Neuronal stem cell (in vitro differentiated cells): Measurements from ENCODE around the gene MED29.

Source experiments
- DNase-seq: peaks from one replicate; pipeline ENCODE4 v3.0.0-alpha.2; 2013; ENCODE audit warnings: low spot score
- H2AFZ ChIP-seq: one replicate; pipeline ENCODE4 v1.6.1; 2013; ENCODE audit warnings: mild to moderate bottlenecking, low read length, inconsistent platforms
- H2AK5ac ChIP-seq: 2 replicates; pipeline ENCODE4 v1.6.1; 2013; ENCODE audit warnings: low read depth, mild to moderate bottlenecking, inconsistent platforms, low read length, moderate library complexity, mixed read lengths
- H2BK120ac ChIP-seq: 2 replicates; pipeline ENCODE4 v1.6.1; 2013; ENCODE audit warnings: low read depth, mild to moderate bottlenecking, inconsistent platforms, low read length, moderate library complexity, mixed read lengths
- H2BK12ac ChIP-seq: one replicate; pipeline ENCODE4 v1.6.1; 2013; ENCODE audit warnings: low read length, inconsistent platforms
- H2BK15ac ChIP-seq: 2 replicates; pipeline ENCODE4 v1.6.1; 2013; ENCODE audit warnings: mild to moderate bottlenecking, low read length, inconsistent platforms, mixed read lengths
- H2BK5ac ChIP-seq: one replicate; pipeline ENCODE4 v1.6.1; 2013; ENCODE audit warnings: inconsistent platforms, mild to moderate bottlenecking, low read length, moderate library complexity
- H3K14ac ChIP-seq: one replicate; pipeline ENCODE4 v1.6.1; 2013; ENCODE audit warnings: low read length, inconsistent platforms
- H3K18ac ChIP-seq: 2 replicates; pipeline ENCODE4 v1.6.1; 2013; ENCODE audit warnings: low read length, inconsistent platforms
- H3K23ac ChIP-seq: 2 replicates; pipeline ENCODE4 v1.6.1; 2013; ENCODE audit warnings: low read depth, mild to moderate bottlenecking, mixed read lengths, low read length, inconsistent platforms; ENCODE audit not compliant: poor library complexity
- H3K27ac ChIP-seq: replicated peaks from 3 replicates; pipeline ENCODE4 v1.5.1; 2013; ENCODE audit warnings: low read length, inconsistent platforms
- H3K27me3 ChIP-seq, 3 experiments: 2 replicates each; pipeline ENCODE4 v1.6.1; 2013; ENCODE audit warnings: low read length in 3 of 3, mild to moderate bottlenecking in 2 of 3, inconsistent platforms in 1 of 3, low read depth in 1 of 3, mixed read lengths in 1 of 3, moderate library complexity in 1 of 3; ENCODE audit not compliant: control insufficient read depth in 3 of 3, insufficient read depth in 3 of 3
- H3K36me3 ChIP-seq, 2 donors: replicated peaks in 1 of 2; 2 replicates each; pipeline ENCODE4 v1.6.1; 2013; ENCODE audit warnings: low read length in 2 of 2; ENCODE audit not compliant: control insufficient read depth in 2 of 2, insufficient read depth in 2 of 2
- H3K4ac ChIP-seq: 2 replicates; pipeline ENCODE4 v1.6.1; 2013; ENCODE audit warnings: inconsistent platforms, mild to moderate bottlenecking, low read length, moderate library complexity
- H3K4me1 ChIP-seq, 2 donors: 1 replicate in 1 of 2; 2 replicates in 1 of 2; pipeline ENCODE4 v1.6.1; 2013; ENCODE audit warnings: low read length in 2 of 2, low read depth in 1 of 2; ENCODE audit not compliant: control insufficient read depth in 2 of 2, insufficient read depth in 1 of 2
- H3K4me2 ChIP-seq: one replicate; pipeline ENCODE4 v1.6.1; 2013; ENCODE audit warnings: mild to moderate bottlenecking, low read length, inconsistent platforms; ENCODE audit not compliant: insufficient read depth, poor library complexity, severe bottlenecking
- H3K4me3 ChIP-seq, 2 donors: 2 replicates each; pipeline ENCODE4 v1.5.1; 2013; ENCODE audit warnings: low read length in 2 of 2, mild to moderate bottlenecking in 2 of 2, inconsistent platforms in 1 of 2, moderate library complexity in 1 of 2
- H3K79me1 ChIP-seq: one replicate; pipeline ENCODE4 v1.6.1; 2013; ENCODE audit warnings: low read depth, mild to moderate bottlenecking, inconsistent platforms, low read length, moderate library complexity
- H3K9ac ChIP-seq: one replicate; pipeline ENCODE4 v1.6.1; 2013; ENCODE audit warnings: mild to moderate bottlenecking, low read depth, low read length, inconsistent platforms; ENCODE audit not compliant: poor library complexity
- H3K9me3 ChIP-seq, 2 donors: replicated peaks in 1 of 2; 2 replicates each; pipeline versions ENCODE3 to v1.6.1; 2013; ENCODE audit warnings: low read length in 2 of 2, mild to moderate bottlenecking in 2 of 2, inconsistent platforms in 1 of 2, low read depth in 1 of 2, mixed read lengths in 1 of 2, moderate library complexity in 1 of 2; ENCODE audit not compliant: control insufficient read depth in 2 of 2, insufficient read depth in 1 of 2
- H4K8ac ChIP-seq: one replicate; pipeline ENCODE4 v1.6.1; 2013; ENCODE audit warnings: low read depth, mild to moderate bottlenecking, inconsistent platforms, low read length, moderate library complexity
- H4K91ac ChIP-seq: one replicate; pipeline ENCODE4 v1.6.1; 2013; ENCODE audit warnings: low read length, low read depth, mild to moderate bottlenecking, inconsistent platforms; ENCODE audit not compliant: poor library complexity
- WGBS, 2 donors: extraction: QIAGEN DNeasy Blood & Tissue Kit; methylation state at CpG; one replicate each; pipeline ENCODE4 v1.1.7; 2013; ENCODE audit warnings: missing lambda C conversion rate in 2 of 2, mixed read lengths in 1 of 2; ENCODE audit not compliant: insufficient read length in 2 of 2, insufficient replicate concordance in 1 of 2; ENCODE audit errors: extremely low coverage in 2 of 2; 5-methylcytosine and 5-hydroxymethylcytosine counted together

Gene MED29

GRCh38 chr19:39397360-39398296 is 6.5 kb downstream of the MED29 start:
- Histone ChIP-seq H3K79me1 (peaks cover 5% of the 10 kb centered on the region), H3K4me2 (no peak overlapping the region), H2BK5ac (no peak overlapping the region), H2BK15ac (no peak overlapping the region), H3K14ac (no peak overlapping the region), H4K91ac (no peak overlapping the region), H3K18ac (no peak overlapping the region), H3K36me3 (peaks cover 16 to 34% of the 10 kb centered on the region in 2 donors), H3K9ac (no peak overlapping the region), H3K4me1 (peaks cover 13 to 14% of the 10 kb centered on the region in 2 donors), H2BK12ac (no peak overlapping the region), H2AFZ (no peak overlapping the region), H3K23ac (peak overlapping the region; percentile 69), H3K27ac (peak overlapping the region; percentile 5), H3K4me3 (no peak overlapping the region), H4K8ac (no peak overlapping the region), H3K27me3 (peaks cover 0 to 2% (median 0%) of the 10 kb centered on the region in 3 experiments), H2AK5ac (no peak overlapping the region), H3K4ac (no peak overlapping the region), H3K9me3 (peaks cover 0 to 2% of the 10 kb centered on the region in 2 donors), H2BK120ac (no peak overlapping the region)
- no peak for DNase-seq
- no CpG with 5 or more reads among the region's 17 CpGs for WGBS, 2 donors

DNA sequence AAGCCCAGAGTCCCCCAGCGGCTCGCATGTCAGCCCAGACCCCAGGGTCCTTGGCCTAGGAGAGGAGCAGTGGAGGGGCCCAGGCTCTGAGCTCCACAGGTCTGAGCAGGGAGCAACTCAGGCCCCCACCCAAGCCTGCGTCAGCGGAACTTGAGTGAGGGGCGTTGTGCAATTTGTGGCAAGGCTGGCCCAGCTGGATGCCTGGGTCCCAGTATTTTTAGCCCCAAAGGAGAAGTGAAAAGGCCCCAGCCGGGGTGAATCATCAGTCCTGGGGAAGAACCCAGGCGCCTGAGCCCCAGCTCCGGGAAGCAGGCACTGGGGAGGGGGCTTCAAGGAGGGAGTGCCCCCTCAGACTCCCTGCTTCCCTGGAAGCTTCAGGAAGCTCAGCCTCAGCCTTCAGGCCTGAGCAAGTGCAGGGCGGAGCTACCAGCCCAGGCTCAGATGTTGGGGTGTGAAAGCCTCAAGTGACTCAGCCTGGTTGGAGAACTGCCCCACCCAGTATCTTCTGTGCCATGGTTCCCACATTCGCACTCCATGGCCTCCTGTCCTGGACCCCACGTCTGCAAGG is 7.2 kb downstream of the MED29 start:
- H3K14ac ChIP-seq, result no peak overlapping the region
- peaks cover 14% of the 10 kb centered on the region in 2 donors for H3K4me1 ChIP-seq
- H2BK12ac ChIP-seq, result no peak overlapping the region
- H2AK5ac ChIP-seq, result no peak overlapping the region
- H4K91ac ChIP-seq, result no peak overlapping the region
- H3K27ac ChIP-seq, result no peak overlapping the region
- no peak overlapping the region for H2BK15ac ChIP-seq
- no peak overlapping the region for H3K23ac ChIP-seq
- no peak overlapping the region for H3K4me3 ChIP-seq
- no peak overlapping the region for H3K9ac ChIP-seq
- no CpG with 5 or more reads among the region's 11 CpGs for WGBS, 2 donors
- no peak overlapping the region for H2BK5ac ChIP-seq
- no peak overlapping the region for H2AFZ ChIP-seq
- peaks cover 0 to 2% of the 10 kb centered on the region in 2 donors for H3K9me3 ChIP-seq
- no peak for DNase-seq
- peaks cover 15 to 30% of the 10 kb centered on the region in 2 donors for H3K36me3 ChIP-seq
- peak overlapping the region; percentile 85 for H3K4ac ChIP-seq
- H4K8ac ChIP-seq, result no peak overlapping the region
- H3K18ac ChIP-seq, result no peak overlapping the region
- H2BK120ac ChIP-seq, result no peak overlapping the region
- no peak overlapping the region for H3K4me2 ChIP-seq
- peaks cover 5% of the 10 kb centered on the region for H3K79me1 ChIP-seq
- peaks cover 0 to 2% (median 0%) of the 10 kb centered on the region in 3 experiments for H3K27me3 ChIP-seq

- Histone ChIP-seq H3K27ac (no peak overlapping the region), H2BK120ac (no peak overlapping the region), H2BK15ac (no peak overlapping the region), H3K23ac (no peak overlapping the region), H3K27me3 (peaks cover 0 to 2% (median 0%) of the 10 kb centered on the region in 3 experiments), H3K9ac (no peak overlapping the region), H3K36me3 (peaks cover 8 to 22% of the 10 kb centered on the region in 2 donors), H4K91ac (no peak overlapping the region), H3K14ac (no peak overlapping the region), H3K79me1 (peaks cover 1% of the 10 kb centered on the region), H4K8ac (no peak overlapping the region), H2AFZ (no peak overlapping the region), H3K4me2 (no peak overlapping the region), H2BK5ac (no peak overlapping the region), H3K9me3 (peaks cover 0 to 2% of the 10 kb centered on the region in 2 donors), H3K4me1 (peaks cover 18 to 19% of the 10 kb centered on the region in 2 donors), H3K4me3 (no peak overlapping the region), H2AK5ac (no peak overlapping the region), H3K18ac (no peak overlapping the region), H3K4ac (no peak overlapping the region), H2BK12ac (no peak overlapping the region)
- no peak for DNase-seq
- no CpG with 5 or more reads among the region's 4 CpGs for WGBS, 2 donors
Observed at GRCh38 chr19:39399668-39400050, 8.5 kb downstream of the MED29 start.

GRCh38 chr19:39400061-39400460 is 8.9 kb downstream of the MED29 start:
- H4K91ac ChIP-seq, result no peak overlapping the region
- peaks cover 0 to 2% (median 0%) of the 10 kb centered on the region in 3 experiments for H3K27me3 ChIP-seq
- H2BK15ac ChIP-seq, result no peak overlapping the region
- H2BK120ac ChIP-seq, result no peak overlapping the region
- no peak overlapping the region for H2AFZ ChIP-seq
- peaks cover 18 to 19% of the 10 kb centered on the region in 2 donors for H3K4me1 ChIP-seq
- H3K23ac ChIP-seq, result no peak overlapping the region
- H2BK5ac ChIP-seq, result no peak overlapping the region
- H3K18ac ChIP-seq, result no peak overlapping the region
- H3K36me3 ChIP-seq, result peaks cover 8 to 18% of the 10 kb centered on the region in 2 donors
- H3K79me1 ChIP-seq, result peaks cover 1% of the 10 kb centered on the region
- no peak overlapping the region for H4K8ac ChIP-seq
- no peak overlapping the region for H3K4me3 ChIP-seq
- WGBS, 2 donors, result no CpG with 5 or more reads among the region's 4 CpGs
- no peak overlapping the region for H3K9ac ChIP-seq
- no peak overlapping the region for H2AK5ac ChIP-seq
- no peak for DNase-seq
- H2BK12ac ChIP-seq, result no peak overlapping the region
- H3K4ac ChIP-seq, result no peak overlapping the region
- H3K14ac ChIP-seq, result no peak overlapping the region
- no peak overlapping the region for H3K27ac ChIP-seq
- H3K4me2 ChIP-seq, result no peak overlapping the region
- peaks cover 0 to 2% of the 10 kb centered on the region in 2 donors for H3K9me3 ChIP-seq
